Measurements from ENCODE around the gene SLC25A51. TPM values are rescaled to one million over a fixed set of nuclear protein-coding genes. Genes with fewer than 3 reads are reported as not detected.

SLC25A51 gene
- total RNA-seq, 1 donor from 2014 or later: 28.5 TPM

DNA sequence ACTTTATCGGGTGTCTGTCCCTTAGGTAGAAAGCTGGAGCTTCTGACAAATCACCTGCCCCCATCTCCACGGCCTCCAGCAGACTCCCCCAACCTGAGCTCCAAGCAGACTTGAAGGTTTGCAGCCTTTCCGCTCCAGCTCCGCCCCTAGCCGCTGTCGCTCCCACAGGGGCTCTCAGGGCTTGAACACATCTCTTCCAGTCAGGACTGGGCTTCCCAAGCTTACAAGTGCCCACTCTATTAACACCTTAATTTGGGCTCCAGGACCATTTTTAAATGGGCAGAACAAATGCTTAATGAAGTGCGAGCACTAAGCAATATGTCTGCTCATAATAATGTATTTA, 17.2 kb upstream of the SLC25A51 start:
- H3K36me3 Mint-ChIP-seq (ENCODE audit: low read depth, unreplicated experiment): peaks cover 15% of the 10 kb centered on the region
- peak overlapping the region; percentile 83 for H3K27ac Mint-ChIP-seq (ENCODE audit: unreplicated experiment)
- peaks cover 13% of the 10 kb centered on the region for H3K27me3 Mint-ChIP-seq (ENCODE audit: unreplicated experiment)
- H3K9me3 Mint-ChIP-seq (ENCODE audit: unreplicated experiment): no peaks in the 10 kb centered on the region
- DNase-seq (ENCODE audit: low spot score): no peak
- TF ChIP-seq, protein P1, sequence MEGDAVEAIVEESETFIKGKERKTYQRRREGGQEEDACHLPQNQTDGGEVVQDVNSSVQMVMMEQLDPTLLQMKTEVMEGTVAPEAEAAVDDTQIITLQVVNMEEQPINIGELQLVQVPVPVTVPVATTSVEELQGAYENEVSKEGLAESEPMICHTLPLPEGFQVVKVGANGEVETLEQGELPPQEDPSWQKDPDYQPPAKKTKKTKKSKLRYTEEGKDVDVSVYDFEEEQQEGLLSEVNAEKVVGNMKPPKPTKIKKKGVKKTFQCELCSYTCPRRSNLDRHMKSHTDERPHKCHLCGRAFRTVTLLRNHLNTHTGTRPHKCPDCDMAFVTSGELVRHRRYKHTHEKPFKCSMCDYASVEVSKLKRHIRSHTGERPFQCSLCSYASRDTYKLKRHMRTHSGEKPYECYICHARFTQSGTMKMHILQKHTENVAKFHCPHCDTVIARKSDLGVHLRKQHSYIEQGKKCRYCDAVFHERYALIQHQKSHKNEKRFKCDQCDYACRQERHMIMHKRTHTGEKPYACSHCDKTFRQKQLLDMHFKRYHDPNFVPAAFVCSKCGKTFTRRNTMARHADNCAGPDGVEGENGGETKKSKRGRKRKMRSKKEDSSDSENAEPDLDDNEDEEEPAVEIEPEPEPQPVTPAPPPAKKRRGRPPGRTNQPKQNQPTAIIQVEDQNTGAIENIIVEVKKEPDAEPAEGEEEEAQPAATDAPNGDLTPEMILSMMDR (IDR thresholded peaks at IDR 0.05; ENCODE audit: unreplicated experiment): no peak
- H3K4me1 Mint-ChIP-seq (ENCODE audit: unreplicated experiment): peaks cover 52% of the 10 kb centered on the region
- peak overlapping the region; percentile 73 for H3K4me3 Mint-ChIP-seq (ENCODE audit: unreplicated experiment)

DNA sequence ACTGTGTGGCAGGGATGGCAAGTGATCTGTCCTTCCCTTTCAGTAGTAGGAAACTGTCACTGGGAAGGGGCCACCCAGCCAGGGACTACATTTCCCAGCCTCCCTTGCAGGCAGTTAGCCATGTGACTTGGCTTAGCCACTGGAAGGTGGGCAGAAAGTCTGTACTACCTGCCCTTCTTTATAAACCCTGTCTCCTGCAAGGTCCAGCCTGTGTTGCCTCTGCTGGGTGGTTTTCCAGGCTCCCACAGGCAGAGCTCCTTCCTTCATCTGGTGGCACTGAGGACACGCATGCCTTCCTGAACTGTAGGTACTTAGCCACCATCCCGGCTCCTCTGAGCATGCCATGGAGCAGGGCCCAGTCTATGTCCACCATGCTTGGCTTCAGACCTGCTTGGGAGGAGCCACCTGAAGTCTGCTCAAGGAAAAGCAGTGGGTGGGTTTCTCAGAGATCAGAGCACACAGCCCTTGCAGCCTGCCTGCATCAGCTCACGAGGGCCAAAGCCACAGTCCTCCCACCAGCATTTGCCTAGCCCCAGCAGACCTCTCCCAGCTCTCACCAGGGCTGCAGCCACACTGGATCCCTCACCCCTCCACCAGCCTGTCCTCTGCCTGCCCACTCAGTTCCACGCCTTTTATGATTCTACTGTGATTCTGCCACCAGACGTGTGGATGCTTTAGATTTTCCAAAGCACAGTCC, 16.7 kb upstream of the SLC25A51 start:
- Mint-ChIP-seq H3K27ac (ENCODE audit: unreplicated experiment) (peak overlapping the region; percentile 83), H3K9me3 (ENCODE audit: unreplicated experiment) (no peaks in the 10 kb centered on the region), H3K4me3 (ENCODE audit: unreplicated experiment) (peak overlapping the region; percentile 73), H3K27me3 (ENCODE audit: unreplicated experiment) (peaks cover 13% of the 10 kb centered on the region), H3K36me3 (ENCODE audit: low read depth, unreplicated experiment) (peaks cover 15% of the 10 kb centered on the region), H3K4me1 (ENCODE audit: unreplicated experiment) (peaks cover 56% of the 10 kb centered on the region)
- no peak for DNase-seq (ENCODE audit: low spot score)
- TF ChIP-seq, protein P1 (IDR thresholded peaks at IDR 0.05; ENCODE audit: unreplicated experiment): no peak

DNA sequence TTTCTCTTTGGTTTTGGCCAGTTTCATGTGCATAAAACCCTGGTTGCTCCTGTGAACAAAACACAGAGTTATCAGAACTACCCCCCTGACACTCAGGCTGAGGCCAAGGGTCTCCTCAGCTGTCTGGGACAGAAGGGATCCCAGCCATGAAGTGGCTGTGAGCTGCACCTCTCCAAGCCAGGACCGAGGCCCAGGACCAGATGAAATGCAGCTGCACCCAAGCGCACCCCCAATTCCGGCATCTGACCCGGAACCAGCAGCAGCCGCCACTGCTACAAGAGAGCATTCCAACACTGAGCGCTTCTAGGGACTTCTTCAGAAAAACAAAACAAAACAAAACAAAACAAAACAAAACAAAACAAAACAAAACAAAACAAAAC, 16.0 kb upstream of the SLC25A51 start:
- peaks cover 62% of the 10 kb centered on the region for H3K4me1 Mint-ChIP-seq (ENCODE audit: unreplicated experiment)
- no peak for DNase-seq (ENCODE audit: low spot score)
- H3K36me3 Mint-ChIP-seq (ENCODE audit: low read depth, unreplicated experiment): peaks cover 15% of the 10 kb centered on the region
- TF ChIP-seq, protein P1 (IDR thresholded peaks at IDR 0.05; ENCODE audit: unreplicated experiment): no peak
- peak overlapping the region; percentile 48 for H3K27ac Mint-ChIP-seq (ENCODE audit: unreplicated experiment)
- no peaks in the 10 kb centered on the region for H3K9me3 Mint-ChIP-seq (ENCODE audit: unreplicated experiment)
- H3K4me3 Mint-ChIP-seq (ENCODE audit: unreplicated experiment): no peak overlapping the region
- peaks cover 10% of the 10 kb centered on the region for H3K27me3 Mint-ChIP-seq (ENCODE audit: unreplicated experiment)

DNA sequence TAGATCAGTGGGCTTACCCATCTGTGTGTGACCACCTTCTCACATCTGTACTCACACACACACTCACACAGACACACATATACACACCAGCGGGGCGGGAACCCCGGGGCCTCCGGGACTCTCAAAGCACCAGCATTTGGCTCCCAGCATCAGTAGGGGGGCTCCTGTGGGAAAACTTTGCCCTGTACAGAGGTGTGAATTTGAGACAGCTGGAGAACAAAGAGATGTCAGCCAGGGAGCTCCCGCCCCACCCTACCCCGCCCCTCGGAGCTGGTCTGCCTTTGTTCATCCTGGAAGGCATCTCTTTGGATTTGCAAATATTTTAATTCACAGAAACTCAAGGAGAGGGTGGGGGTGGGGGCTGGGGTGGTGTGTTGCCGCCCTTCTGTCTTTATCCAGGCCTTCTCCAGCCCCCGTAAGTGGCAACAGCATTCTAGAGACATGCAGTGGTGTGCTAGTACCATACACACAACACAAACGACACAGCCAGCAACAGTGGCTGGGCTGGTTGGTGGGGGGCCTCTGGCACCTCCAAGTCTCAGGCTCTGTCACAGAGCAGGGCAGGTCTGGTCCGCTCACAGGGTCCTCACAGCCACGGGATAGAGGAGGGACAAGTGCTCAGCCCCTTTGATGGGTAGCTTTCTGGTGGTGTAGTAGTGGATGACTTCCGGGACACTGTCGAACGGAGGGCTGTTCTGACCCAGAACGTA, 15.5 kb upstream of the SLC25A51 start:
- no peak overlapping the region for H3K4me3 Mint-ChIP-seq (ENCODE audit: unreplicated experiment)
- DNase-seq (ENCODE audit: low spot score): no peak
- TF ChIP-seq, protein P1 (IDR thresholded peaks at IDR 0.05; ENCODE audit: unreplicated experiment): no peak
- peaks cover 10% of the 10 kb centered on the region for H3K27me3 Mint-ChIP-seq (ENCODE audit: unreplicated experiment)
- no peak overlapping the region for H3K27ac Mint-ChIP-seq (ENCODE audit: unreplicated experiment)
- peaks cover 65% of the 10 kb centered on the region for H3K4me1 Mint-ChIP-seq (ENCODE audit: unreplicated experiment)
- peaks cover 15% of the 10 kb centered on the region for H3K36me3 Mint-ChIP-seq (ENCODE audit: low read depth, unreplicated experiment)
- H3K9me3 Mint-ChIP-seq (ENCODE audit: unreplicated experiment): no peaks in the 10 kb centered on the region

DNA sequence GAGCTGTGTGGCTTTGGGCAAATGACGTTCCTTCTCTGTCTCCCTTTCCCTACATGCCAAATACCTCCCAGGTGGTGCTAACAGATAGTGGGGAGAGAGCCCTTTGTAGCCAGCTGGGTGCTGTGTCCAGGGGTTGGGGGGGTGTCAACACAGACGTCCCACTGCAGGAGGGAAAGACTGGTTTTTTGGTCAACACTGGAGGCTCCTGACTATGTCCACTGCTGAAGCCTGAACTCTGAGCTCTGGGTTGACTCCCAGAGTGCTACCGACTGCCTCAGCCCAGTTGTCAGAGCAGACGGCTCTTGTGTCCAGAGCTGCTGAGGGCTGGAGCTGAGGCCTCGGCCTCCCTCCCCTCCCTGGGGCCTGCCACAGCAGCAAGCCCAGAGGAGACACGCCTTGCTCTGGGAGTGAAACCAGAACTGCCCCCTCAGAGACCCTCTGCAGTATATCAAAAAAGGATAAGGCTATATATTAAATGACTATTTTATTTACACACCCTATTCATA, 14.8 kb upstream of the SLC25A51 start:
- TF ChIP-seq, protein P1 (IDR thresholded peaks at IDR 0.05; ENCODE audit: unreplicated experiment): no peak
- Mint-ChIP-seq H3K9me3 (ENCODE audit: unreplicated experiment) (no peaks in the 10 kb centered on the region), H3K27me3 (ENCODE audit: unreplicated experiment) (peaks cover 12% of the 10 kb centered on the region), H3K36me3 (ENCODE audit: low read depth, unreplicated experiment) (peaks cover 15% of the 10 kb centered on the region), H3K27ac (ENCODE audit: unreplicated experiment) (no peak overlapping the region), H3K4me3 (ENCODE audit: unreplicated experiment) (peak overlapping the region; percentile 74), H3K4me1 (ENCODE audit: unreplicated experiment) (peaks cover 71% of the 10 kb centered on the region)
- DNase-seq (ENCODE audit: low spot score): no peak
